GM12801 (cell line): Measurements from ENCODE around the gene TMEM43.

ENCODE experiments used
- TF ChIP-seq, protein P1 (sequence below): IDR thresholded peaks from one replicate; pipeline ENCODE4 v1.5.1; 2011; ENCODE audit warnings: control low read depth; ENCODE audit not compliant: insufficient read length; ENCODE audit errors: extremely low read depth

TMEM43 gene

DNA sequence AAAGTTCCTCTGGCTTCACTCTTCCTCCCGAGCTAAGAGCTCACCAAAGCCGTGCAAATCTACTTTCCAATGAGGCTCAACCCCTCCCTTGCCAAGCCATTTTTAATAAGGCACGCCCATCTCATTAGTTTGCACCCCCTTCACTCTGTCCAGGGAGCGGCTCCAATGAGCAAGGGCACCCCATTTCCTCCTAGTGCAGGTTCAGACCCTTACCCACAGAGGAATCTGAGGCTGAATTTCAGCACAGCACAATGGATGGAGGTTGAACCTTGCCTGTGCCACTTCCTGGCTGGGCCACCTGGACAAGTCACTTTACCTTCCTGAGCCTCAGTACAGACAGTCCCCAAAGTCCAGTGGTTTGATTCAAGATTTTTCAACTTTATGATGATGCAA lies 28.1 kb downstream of the TMEM43 start:
- TF ChIP-seq, protein P1, sequence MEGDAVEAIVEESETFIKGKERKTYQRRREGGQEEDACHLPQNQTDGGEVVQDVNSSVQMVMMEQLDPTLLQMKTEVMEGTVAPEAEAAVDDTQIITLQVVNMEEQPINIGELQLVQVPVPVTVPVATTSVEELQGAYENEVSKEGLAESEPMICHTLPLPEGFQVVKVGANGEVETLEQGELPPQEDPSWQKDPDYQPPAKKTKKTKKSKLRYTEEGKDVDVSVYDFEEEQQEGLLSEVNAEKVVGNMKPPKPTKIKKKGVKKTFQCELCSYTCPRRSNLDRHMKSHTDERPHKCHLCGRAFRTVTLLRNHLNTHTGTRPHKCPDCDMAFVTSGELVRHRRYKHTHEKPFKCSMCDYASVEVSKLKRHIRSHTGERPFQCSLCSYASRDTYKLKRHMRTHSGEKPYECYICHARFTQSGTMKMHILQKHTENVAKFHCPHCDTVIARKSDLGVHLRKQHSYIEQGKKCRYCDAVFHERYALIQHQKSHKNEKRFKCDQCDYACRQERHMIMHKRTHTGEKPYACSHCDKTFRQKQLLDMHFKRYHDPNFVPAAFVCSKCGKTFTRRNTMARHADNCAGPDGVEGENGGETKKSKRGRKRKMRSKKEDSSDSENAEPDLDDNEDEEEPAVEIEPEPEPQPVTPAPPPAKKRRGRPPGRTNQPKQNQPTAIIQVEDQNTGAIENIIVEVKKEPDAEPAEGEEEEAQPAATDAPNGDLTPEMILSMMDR, result no peak

DNA sequence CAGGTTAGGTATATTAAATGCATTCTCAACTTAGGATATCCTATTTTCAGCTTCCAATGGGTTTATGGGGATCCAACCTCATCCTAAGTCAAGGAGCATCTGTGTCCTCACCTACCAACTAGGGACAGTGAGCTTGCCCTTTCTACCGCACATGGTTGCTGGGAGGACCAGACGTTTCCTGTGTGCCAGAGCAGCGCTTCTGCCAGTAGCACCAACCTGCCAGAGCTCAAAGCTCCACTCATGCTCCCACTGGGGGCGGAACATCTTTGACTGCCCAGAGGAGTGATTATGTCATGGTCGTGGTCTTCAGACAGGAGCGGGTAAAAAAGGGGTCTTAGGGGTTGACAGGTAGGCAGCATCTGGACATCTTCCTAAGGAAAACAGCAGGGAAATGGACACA lies 28.8 kb downstream of the TMEM43 start:
- TF ChIP-seq, protein P1, result no peak

DNA sequence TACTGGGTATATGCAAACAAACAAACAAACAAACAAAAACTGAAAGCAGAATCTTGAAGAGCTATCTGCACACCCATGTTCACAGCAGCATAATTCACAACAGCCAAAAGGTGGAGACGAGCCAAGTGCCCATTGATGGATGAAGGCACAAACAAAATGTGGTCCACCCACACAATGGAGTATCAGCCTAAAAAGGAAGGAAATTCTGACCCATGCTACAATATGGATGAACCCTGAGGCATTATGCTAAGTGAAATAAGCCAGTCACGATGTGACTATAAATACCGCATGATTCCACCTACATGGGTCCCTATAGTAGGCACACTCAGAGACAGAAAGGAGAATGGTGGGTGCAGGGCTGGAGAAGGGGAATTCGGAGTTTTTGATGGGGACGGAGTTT lies 29.4 kb downstream of the TMEM43 start:
- TF ChIP-seq, protein P1, result no peak

DNA sequence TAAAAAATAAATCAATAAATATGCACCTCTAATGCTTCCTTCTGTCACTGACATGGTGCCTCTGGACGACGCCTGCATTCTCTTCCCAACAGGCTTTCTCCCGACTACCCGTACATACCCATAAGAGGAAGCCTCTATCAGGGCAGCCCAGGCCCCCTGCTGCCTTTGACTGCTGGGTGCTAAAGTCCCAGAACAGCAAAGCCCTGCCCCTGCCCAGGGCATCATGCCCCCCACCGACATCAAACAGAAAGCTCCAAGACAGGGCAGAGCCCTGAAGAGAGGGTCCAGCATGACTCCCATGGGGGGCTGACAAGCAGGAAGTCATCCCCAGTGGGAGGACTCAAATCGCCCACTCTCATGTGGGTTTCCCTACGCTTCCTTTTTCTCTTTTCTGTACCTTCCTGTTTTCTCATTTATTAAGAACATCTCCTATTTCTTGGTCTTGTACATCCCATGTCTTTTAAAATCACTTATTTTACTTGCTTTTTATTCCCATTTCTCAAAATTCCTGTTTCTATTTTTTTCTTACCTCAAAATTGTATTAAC lies 30.1 kb downstream of the TMEM43 start:
- TF ChIP-seq, protein P1, result no peak

DNA sequence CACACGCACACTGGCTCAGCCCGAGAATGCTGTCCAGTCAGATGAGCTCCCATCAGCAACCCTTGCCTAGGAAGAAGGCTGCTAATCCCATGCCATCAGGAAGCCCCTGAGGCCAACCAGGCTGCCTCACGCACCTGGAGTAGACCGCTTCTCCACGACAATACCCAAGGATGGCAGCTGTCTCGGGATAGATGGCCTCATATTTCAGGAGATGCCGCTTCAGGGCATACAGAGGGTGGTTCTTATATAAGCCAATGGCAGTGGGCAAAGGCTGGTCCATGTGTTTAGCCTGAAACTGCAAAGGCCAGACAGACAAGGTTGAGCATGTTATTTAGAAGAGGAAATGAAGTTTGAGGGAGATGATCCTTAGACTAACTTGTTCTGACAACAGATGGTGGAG lies 31.3 kb downstream of the TMEM43 start:
- TF ChIP-seq, protein P1, result no peak

DNA sequence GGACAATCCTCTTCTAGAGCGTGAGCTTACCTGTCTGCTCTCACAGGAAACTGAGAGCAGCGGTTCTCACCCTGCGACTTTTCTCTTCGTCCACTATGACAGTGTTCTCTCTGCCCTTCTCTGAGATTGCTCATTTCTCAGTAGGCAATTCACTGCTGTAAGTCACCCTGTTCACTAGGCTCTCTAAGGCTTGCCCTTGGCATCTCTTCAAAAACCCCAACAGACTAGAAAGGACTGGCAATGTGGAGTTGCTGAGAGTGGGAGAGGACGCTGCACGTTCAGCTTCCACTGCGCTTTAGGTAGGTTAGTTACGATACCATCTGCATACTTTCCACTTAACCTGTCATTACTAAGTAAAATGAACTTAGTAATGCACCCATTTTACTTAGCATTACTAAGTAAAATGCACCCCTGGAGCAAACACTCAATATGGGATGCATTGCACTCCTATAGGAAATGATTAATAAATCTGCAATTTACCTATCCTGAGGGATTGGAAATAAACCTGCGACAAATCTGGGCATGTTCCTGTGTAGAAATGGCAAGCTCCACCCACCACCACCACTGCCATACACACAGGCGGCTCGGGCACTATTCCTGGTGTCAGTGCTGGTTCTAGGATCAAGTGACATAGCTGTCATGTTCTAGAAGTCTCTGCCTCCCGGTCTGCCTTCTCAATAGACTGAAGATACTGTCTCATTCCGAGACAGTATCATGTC lies 32.1 kb downstream of the TMEM43 start:
- TF ChIP-seq, protein P1, result no peak

DNA sequence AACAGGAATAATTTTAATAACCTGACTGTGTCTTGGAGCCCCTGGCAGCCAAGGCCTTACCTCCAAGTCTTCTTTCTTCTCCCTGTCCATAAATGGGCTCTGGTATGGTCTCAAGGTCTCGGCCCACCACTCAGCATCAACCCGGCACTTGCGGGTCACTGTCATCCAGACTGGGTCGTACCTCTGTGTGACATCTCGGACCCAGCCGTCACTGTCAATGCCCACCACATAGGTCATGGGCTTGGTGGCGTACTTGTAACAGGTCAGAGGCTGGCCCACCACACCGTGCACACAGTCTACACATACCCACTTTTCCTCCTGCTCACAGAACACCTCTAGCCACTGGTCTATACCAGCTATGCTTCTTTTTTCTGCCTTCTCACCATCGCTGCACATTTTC lies 33.1 kb downstream of the TMEM43 start:
- TF ChIP-seq, protein P1, result no peak

DNA sequence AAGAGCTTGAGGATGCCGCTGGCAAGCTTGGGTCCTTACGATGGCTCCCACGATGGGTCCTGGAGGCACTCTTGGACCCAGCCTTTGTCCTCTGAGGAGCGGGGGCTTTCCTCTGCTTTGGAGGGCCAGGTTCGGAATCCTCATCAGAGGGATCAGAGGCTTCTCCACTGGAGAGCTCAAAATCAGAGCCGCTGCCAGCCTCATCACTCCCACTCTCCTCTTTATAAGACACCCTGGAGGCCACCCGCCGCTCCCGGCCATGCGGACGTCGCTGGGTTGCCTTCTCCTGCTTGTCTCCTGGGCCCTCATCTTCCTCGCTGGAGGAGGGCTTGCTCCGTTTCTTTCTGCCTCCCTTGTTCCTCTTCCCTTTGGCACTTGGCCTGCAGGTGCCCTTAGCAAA lies 33.5 kb downstream of the TMEM43 start:
- TF ChIP-seq, protein P1, result no peak
